GM18870 (cell line): ENCODE measurements around the gene HTR6.
"Not testable (repeated sequence)": the region's sequence is repeated elsewhere in the genome, so short reads cannot be mapped to it uniquely, and the experiment has no call there.

Experiments
- ATAC-seq: cut with Tn5 transposase; IDR thresholded peaks from one replicate; pipeline ENCODE4 v1.9.1; 2021; ENCODE audit warnings: moderate library complexity; ENCODE audit not compliant: unreplicated experiment

The HTR6 gene

GRCh38 chr1:19664453-19665185, at the start of gene HTR6:
Gene HTR6 (plus strand): TSS chr1:19664875. CDS start chr1:19665754, 879 bp downstream.
- ATAC-seq, result no peak

DNA sequence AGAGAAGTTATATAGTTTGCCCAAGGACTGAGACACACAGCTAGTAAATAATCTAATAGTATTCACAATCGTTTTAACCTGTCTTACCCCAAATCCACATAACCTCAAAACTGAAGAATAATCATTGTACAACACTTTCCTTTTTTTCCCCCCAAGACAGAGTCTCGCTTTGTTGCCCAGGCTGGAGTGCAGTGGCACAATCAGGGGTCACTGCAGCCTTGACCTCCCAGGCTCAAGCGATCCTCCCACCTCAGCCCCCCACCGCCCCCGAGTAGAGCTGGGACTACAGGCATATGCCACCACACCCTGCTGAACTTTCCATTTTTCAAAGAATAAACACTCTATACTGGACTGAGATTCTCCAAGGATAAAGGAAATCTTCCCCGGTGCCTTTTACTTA, 49.2 kb upstream of the HTR6 start:
- ATAC-seq, result no peak

- ATAC-seq, result no peak
Observed at GRCh38 chr1:19616489-19616888, 48.2 kb upstream of the HTR6 start.

DNA sequence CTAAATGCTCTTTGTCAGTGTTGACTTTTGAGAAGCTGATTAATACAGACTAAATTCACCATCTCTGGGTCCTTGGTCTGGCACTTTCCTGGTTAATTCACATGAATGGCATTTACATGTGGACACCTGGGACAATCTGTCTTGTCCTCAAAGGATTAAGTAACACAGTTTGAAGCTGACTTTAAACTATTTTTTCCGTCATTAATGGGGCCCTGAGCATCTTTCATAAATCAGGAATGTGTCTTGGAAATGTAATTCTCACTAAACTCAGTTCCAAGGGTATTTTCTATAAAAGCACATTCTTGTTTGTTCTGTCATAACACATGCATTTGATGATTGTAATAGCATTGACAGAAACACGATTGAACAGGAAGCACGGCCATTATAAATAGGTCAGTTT, 47.3 kb upstream of the HTR6 start:
- no peak for ATAC-seq

DNA sequence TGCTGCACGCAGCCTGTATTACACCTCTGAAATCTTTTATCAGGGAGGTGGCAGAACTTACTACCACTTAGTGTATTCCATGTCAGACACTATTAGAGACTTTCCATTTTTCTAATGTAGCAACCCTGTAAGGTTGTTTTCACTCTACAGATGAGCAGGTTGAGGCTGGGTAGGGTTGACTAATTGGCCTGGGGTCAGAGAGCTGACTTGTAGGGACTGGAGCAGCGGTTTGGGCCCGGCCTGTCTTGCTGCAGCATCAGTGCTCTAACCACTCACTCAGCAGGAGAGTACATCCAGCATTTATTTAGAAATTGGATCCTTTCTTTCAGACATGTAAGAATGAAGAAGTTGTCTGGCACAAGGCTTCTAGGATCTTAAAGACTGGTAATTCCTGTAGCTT, 46.2 kb upstream of the HTR6 start:
- ATAC-seq, result no peak

- ATAC-seq, result no peak
Observed at GRCh38 chr1:19619697-19620384, 44.8 kb upstream of the HTR6 start.

GRCh38 chr1:19620786-19621185, 43.9 kb upstream of the HTR6 start:
- ATAC-seq, result no peak

DNA sequence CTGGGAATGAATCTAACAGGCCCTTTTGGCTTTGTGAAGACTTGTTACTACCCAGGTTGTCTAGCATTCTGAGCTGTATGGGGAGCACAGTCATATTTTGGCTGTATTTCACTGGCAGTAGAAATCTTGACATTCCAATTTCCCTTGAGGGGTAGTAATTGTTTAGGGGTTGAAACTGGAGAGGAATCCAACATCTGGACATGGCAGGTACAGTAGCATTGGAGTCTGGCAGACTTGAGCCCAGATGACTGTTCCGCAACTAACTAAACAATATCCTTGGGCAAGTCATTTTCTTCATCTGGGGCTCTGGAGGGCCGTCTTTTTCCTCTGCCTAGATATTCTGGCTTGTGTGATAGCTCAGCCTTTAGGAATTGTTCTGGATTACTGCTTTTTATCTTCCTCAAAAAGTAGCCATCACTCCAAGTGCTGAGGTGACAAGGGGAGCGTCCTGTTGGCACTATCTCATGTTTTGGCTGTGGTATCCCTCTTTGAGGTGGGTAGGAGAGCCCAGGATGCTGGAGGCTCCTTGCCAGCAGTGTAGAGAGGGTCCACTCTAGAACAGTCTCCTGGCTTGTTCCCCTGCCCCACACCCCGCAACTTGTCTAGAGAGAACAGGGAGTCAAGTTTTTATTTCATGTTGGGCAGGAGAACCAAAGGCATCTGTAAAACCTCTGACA, 43.3 kb upstream of the HTR6 start:
- no peak for ATAC-seq

GRCh38 chr1:19622204-19622603, 42.5 kb upstream of the HTR6 start:
- ATAC-seq, result no peak

DNA sequence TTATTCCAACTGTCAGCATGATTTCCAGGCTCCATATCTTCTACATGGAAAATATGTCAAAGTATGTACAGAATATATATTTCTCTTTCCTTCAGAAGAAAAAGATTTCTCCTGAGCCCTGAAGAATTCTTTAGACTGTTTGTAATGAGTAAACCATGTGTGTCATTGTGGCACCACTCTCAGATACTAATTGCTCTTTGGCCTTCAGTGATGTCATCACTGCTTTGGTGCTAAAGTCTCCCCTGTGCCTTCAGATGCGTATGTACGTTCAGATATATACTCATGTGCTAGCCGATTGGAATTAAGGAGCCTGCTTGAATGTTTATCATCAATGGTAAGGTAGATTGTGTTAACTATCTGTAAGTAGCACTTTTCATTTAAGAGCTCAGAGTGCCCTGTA, 41.2 kb upstream of the HTR6 start:
- no peak for ATAC-seq

DNA sequence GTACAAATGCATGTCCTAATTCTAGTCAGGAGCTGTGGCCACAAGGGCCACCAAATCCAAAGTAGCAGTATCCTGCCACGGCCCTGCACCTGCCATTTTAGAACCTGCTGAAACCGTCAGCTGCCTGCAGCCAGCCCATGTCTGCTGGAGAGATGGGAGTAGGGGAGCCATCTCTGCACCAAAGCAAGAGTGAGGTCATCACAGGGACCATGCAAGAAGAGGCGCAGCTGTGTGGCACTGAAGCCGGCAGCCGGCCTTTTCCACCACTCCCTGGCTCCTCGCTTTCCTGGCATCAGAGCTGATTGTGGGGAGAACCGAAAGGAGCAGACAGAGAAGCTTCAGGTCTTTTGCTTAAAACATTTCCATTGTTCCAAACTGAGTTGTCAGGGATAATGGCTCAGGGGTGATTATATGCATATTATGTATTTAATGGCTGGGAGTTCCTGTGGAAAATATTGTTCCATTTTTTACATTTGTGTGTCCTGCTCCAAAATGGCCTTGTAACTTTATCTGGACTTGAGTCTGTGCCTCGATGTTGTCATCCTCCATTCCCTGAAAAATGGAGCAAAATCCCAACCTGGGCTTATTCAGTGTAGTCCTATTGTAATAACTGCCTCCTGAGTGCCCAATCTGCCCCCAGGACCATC, 39.3 kb upstream of the HTR6 start:
- ATAC-seq, result no peak

- ATAC-seq, result no peak
Observed at GRCh38 chr1:19628879-19629278, 35.8 kb upstream of the HTR6 start.

GRCh38 chr1:19629357-19629756, 35.3 kb upstream of the HTR6 start:
- no peak for ATAC-seq

DNA sequence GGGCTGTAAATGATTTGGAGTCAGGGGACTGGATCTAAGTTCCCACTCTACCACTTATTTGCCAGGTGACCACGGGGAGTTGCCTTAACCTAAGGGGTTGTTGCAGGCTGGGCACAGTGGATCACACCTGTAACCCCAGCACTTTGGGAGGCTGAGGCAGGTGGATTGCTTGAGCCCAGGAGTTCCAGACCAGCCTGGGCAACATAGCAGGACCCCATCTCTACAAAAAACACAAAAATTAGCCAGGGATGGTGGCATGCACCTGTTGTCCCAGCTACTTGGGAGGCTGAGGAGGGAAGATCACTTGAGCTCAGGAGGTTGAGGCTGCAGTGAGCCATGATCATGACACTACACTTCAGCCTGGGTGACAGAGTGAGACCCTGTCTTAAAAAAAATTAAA, 34.5 kb upstream of the HTR6 start:
- ATAC-seq, result not testable (repeated sequence)

DNA sequence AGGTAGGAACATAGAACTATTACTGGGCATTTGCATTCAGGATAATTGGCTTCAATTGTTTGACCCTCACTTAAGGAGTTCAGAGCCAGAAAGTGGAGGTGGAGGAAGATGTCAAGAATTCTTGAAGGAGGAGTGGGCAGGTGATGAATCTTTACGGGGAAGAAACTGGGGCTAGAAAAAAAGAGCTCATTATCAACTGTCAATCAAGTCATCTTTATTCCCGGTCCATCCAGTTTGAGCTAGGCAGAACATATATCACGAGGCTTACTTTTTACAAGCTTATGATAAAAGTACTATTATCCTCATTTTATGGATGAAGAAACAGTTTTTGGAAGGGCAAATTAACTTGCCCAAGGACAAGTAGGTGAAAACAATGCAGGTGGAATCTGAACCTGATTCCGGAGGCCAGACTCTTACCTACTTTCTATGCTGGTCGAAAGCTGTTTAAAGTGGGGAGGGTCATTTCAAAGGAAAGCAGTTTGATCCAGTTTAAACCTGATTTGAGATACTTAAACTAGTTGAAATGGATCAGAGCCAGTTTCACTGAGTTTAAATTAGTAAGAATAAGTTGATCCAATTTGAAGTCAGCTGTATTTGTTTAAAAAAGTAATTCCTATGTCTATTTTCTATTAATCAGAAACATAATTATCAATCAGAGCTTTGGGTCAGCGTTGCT, 33.8 kb upstream of the HTR6 start:
- ATAC-seq, result no peak

GRCh38 chr1:19632211-19632610, 32.5 kb upstream of the HTR6 start:
- no peak for ATAC-seq

DNA sequence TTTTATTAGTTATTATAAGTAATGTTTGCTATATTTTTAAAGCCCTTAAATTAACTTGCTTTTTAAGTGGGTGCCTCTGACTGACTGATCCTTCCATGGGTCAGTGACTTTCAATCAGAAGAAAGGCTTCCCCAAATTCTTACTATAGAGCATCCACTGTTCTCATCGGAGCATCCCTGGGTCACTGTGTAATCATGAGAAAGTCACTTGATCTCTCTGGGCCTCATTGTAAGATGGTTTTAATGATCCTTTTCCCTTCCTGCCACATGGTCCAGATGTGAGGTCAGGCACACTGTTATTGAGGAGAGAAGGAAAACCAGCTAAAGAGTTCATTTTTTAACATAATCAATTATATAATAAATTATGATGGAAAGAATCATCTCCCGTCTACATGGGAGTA, 31.6 kb upstream of the HTR6 start:
- ATAC-seq, result no peak

GRCh38 chr1:19635064-19635463, 29.6 kb upstream of the HTR6 start:
- not testable (repeated sequence) for ATAC-seq

DNA sequence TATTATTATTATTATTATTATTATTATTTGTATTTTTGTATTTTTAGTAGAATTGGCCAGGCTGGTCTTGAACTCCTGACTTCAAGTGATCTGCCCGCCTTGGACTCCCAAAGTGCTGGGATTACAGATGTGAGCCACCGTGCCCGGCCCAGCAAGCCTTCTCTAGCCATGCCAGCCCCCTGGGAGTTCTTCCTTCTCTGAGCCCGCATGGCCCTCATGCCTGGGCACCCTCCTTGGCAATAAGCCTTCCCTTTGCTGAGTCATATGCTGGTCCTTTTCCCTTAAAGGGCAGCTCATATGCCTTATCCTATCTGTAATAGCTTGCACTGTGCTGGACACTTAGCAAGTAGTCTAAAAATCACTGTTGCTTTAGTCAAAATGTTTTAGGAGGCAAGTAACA, 29.0 kb upstream of the HTR6 start:
- ATAC-seq, result no peak

DNA sequence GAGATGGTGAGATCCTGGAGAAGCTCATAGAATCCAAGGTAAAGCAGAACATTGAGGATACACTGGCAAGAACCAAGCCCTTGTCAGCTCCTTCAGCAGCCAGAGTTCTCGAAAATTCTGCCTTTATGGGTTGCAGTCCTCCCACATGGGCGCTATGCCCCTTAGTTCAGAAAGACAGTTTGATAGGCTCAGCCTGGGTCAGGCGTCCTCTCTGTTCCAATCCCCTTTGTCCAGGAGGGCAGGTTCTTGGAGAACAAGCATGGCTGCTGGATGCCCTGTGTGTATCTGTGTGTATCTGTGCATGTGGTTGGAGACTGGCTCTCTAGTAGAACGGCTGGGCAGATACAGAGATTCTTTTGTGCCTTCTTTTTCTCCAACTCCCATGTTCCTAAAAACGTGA, 28.6 kb upstream of the HTR6 start:
- no peak for ATAC-seq

DNA sequence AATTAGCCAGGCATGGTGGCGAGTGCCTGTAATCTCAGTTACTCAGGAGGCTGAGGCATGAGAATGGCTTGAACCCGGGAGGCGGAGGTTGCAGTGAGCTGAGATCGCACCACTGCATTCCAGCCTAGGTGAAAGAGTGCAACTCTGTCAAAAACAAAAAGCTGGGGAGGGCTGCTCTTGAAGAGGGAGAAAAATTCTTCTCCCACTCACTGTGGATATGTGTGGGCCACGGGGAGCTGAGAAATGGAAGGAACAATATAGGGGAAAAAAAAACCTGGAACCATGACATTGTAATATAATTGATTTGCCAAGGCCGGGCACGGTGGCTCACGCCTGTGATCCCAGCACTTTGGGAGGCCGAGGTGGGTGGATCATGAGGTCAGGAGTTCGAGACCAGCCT, 27.9 kb upstream of the HTR6 start:
- not testable (repeated sequence) for ATAC-seq
